ENCODE measurements around the gene PIAS2.
"Not testable (repeated sequence)": the region's sequence is repeated elsewhere in the genome, so short reads cannot be mapped to it uniquely, and the experiment has no call there.

PIAS2 gene

DNA sequence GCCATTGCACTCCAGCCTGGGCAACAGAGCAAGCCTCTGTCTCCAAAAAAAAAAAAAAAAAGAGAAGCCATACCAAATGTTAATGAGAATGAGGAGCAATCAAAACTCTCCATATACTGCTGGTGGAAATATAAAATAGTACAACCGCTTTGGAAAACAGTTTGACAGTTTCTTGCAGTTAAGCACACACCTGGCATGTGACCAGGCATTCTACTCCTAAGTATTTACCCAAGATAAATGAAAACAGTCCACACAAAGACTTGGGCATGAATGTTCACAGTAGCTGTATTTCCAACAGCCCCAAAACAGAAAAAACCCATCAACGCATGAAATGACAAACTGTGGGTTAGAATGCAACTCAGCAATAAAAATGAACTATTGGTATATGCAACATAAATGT lies 84.5 kb downstream of the PIAS2 start:
- no peak for DNase-seq (ENCODE audit: low spot score)

DNA sequence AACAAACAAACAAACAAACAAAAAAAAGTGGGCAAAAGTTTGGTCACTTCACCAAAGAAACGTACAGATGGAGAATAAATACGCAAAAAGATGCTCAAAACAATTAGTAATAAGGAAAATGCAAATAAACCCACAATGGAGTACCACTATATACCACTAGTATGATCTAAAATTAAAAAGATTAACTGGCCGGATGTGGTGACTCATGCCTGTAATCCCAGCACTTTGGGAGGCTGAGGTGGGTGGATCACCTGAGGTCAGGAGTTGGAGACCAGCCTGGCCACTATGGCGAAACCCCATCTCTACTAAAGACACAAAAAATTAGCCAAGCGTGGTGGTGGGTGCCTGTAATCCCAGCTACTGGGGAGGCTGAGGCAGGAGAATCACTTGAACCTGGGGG lies 84.9 kb downstream of the PIAS2 start:
- not testable (repeated sequence) for DNase-seq (ENCODE audit: low spot score)

DNA sequence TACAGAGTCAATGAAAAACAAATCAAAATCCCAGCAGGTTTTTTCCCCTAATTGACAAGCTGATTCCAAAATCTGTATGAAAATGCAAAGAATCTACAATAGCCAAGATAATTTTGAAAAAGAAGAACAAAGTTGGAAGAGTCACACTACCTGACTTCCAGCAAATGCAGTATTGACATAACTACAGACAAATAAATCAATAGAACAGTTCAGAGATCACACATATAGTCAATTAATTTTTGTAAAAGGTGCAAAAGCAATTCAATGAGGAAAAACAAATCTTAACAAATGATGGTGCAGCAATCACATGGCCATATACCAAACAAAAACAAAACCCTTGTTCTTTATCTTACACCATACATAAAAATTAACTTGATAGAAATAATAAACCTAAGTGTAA lies 85.9 kb downstream of the PIAS2 start:
- DNase-seq (ENCODE audit: low spot score), result no peak

DNA sequence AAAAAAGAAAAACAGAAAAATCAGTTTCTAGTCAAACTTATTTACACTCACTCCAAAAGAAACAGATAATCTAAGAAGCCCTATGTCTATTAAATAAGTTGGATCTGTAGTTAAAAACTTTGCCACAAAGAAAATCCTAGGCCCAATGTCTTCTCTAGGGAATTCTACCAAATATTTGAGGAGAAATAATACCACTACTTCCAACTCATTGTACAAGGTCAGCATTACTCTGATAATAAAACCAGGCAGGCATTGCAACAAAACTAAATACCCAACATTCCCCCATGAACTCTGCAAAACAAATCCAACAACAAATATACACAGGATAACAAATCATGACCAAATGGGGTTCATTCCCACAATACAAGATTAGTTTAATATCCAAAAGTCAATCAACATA lies 86.7 kb downstream of the PIAS2 start:
- DNase-seq (ENCODE audit: low spot score), result no peak

DNA sequence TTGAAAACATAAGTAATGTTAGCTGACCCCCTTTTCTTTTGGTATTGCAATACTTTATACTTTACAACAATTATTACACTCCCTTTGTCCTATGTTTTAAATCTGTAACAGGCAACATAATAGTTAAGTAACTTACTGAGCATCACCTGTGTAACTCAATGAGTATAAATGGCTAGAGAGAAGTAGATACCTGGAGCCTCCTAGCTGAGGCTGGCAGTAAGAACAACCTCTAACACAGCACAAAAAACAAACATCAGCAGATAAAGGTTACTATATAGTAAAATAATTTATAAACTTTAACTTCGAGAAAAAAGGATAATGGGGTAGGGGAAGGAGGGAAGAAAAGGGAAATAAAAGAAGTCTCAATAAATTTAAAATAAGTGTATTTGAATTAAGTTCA lies 87.4 kb downstream of the PIAS2 start:
- no peak for DNase-seq (ENCODE audit: low spot score)

DNA sequence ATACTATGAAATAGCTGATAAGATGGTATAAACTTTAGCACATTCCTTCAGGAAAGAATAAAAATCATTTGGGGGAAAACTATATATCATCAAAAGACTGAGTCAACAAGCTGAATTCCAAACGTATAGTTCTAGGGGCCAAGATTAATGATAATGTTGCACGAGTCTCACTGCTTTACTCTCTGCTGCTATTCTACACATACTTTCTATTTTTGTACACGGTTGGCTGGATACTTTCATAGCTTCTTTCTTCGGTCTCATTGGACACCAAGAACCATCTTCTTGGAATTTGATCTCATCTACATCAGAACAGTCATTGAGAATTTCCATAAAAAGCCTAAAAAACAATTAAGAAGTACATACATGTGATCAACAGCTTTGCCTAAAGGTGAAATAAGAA lies 87.8 kb downstream of the PIAS2 start:
- DNase-seq (ENCODE audit: low spot score), result no peak

DNA sequence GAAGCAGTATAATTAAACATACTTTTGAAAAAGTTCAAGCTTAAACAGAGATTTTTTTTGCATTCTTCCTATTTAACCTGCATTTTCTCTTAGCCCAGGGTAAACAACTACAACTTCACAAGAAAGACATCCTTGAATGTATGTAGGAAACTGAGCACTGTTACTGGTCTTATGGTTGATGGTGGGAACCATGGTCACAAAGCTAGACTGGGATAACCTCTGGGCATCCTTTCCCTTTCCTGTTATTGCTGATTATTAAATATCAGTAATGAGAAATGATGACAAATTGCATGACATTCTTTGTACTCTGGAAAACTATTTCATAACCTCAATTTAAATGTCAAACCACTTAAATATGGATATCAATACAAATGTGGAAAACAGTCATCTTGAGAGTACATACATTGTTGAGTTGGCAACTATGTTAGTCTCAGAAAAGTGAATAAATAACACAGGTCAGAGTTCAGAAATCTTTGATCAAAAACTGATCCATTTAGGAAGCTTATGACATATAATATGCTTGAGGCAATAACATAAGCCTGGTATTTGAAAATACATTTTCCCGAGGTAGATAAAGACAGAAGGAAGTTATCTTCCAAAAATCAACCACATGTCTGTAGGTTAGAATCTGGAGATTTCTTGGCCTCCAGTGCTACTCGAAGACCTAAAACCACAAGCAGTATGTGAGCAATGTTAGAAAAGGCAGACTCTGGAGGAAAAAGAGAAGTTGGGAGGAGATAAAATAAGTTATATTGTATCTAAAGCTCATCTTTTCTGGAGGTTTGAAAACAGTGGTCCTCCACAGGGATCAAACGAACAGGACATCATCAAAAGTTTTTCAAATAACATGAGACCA lies 95.2 kb downstream of the PIAS2 start:
- DNase-seq (ENCODE audit: low spot score), result no peak

DNA sequence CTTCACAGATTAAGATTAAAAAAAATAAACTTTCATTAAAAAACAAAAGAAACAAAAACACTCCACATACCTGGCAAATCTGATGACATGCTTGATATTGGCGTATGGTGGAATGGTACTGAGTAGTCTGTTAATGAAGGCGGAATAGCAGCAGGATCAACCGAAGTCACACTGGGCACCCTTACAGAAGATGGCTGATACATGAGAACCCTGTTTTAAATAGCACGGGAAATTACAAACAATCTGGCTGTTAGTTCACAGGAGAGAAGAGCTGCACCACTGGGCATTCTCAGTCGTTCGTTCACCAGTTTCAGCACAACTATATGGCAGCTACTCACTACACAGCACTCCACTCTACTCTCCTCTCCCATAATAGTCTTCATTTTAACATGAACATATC lies 96.4 kb downstream of the PIAS2 start:
- no peak for DNase-seq (ENCODE audit: low spot score)

DNA sequence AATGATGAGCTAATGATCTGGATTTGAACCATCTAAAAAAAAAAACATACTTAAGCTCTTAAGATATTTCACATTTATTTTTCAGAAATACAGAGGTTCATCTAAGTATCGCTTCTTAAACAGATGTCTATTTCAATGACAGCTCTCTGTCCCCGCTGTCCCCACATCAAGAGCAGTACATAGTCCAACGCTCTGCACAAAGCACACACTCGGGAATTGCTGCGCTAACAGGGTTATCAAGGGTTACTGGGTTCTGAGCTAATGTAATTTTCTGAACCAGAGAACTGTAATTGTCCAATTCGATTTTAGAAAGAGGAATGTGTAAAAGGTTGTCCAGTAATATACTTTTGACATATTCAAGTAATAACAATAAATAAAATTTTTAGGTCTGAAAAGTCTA lies 101.6 kb downstream of the PIAS2 start:
- DNase-seq (ENCODE audit: low spot score), result no peak

DNA sequence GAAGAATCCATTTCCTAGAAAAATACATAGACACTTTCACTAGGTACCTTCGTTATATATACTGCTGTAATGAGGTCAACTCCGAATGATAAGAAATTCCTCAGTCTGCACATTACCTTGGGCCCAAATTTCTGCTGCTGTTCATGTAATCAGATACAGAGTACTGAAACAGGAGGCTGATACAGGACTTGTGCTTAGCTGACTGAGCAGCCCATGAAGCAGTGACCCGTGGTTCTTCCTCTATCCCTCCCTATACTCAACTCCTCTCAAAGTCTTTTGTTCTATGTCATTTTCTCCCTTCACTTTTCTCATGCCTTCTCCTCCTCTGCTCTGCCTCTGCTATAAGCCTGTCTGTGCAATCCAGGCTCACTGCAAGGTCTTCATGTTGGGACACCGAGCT lies 102.9 kb downstream of the PIAS2 start:
- no peak for DNase-seq (ENCODE audit: low spot score)

DNA sequence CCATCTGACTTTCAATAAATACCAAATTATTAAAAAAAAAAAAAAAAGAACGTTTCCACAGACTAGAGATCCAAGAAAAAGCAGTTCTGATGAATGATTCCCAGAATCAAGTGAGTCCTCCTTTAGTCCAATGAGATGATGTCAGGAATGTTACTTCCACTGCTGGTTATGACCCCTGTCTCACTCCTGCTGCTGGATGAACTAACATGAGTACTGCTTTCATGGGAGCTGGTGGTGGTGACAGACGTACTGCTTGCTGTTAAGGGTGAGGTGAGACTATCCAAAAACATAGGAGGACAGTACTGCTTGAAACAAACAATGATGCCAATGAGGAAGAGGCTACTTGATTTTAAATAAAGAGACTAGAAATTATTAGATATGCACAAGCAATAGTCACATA lies 105.0 kb downstream of the PIAS2 start:
- DNase-seq (ENCODE audit: low spot score), result no peak

DNA sequence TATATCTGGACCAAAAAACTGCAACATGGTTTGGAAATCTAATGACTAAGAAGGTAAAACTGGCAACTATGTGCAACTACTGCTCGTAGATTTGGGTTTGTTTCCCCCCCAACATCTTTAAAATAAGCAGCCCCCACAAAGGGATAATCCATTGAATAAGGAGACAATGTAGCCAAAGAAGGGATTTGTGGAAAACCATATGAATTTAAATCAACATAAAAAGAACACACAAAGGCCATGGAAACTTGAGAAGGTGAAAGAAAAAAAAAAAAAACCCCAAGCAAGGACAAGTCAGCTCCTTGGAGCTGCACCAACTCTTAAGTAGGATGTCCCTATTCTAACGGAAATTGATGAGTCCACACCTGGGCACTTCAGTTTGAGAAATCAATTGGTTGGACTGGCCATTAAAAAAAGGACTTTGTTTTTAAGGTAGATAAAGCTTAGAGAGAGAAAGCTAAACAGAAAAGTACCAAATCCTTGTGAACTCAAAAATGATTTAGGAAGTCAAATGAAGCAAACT lies 106.8 kb downstream of the PIAS2 start:
- DNase-seq (ENCODE audit: low spot score), result no peak

DNA sequence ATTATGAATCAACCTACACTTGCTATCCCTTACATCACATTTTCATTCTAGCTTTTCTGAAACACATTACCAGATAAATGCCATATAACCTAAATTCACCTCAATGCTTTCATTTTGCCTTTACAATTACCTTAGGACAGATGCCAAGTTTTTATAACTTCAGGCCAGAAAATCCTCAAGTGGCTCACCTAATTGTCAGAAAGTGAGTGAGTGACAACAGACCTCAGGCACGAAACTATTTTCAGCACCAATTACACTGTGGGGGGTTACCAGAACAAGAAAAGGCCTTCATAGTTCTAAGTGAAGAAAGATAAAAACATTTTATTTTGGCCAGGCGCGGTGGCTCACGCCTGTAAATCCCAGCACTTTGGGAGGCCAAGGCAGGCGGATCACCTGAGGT lies 108.2 kb downstream of the PIAS2 start:
- DNase-seq (ENCODE audit: low spot score), result no peak

DNA sequence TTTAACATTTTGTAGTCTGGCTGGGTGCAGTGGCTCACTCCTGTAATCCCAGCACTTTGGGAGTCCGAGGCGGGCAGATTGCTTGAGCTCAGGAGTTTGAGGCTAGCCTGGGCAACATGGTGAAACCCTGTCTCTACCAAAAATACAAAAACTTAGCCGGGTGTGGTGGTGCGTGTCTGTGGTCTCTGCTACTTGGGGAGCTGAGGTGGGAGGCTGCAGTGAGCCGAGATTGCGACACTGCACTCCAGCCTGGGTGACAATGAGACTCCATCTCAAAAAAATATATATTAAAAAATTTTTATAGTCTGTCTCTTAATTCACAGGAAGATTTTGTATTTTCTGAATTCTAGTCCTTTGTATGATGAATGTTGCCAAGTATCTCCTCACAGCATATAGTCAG lies 121.4 kb downstream of the PIAS2 start:
- not testable (repeated sequence) for DNase-seq (ENCODE audit: low spot score)

DNA sequence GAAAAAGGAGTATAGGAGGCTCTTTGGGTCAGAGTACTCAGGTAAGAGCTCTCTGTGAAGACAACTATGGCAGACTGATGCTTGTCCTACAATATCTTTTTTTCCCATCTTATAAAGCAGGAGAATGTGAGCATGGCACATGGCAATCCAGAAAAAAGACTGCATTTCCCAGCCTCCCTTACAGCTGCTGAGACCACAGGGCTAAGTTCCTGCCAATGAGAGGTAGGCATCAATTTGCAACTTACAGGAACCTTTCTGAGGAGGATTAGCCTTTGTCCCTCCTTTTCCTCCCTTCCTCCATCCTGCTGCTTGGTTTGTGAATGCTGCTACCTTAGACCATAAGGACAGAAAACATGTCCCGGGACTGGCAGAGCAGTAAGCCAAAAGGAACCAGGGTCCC lies 122.7 kb downstream of the PIAS2 start:
- no peak for DNase-seq (ENCODE audit: low spot score)

DNA sequence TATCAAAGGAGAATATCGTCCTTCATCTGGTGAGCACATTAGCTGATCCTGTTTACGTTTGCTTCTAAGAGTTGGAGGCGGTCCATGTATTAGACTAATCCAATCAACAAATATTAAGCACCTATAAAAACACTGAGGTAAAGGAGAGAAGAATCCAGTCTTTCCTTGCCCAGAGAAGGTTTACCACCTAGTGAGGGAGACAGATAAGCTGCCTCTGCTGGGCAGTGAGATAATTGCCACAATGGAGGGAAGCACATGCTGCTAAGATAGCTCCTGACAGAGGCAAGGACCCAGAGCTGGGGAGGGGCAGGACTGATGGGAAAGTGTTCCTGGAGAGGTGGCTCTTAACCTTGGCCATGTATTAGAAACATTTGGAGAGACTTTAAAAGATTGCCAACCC lies 123.7 kb downstream of the PIAS2 start:
- no peak for DNase-seq (ENCODE audit: low spot score)

DNA sequence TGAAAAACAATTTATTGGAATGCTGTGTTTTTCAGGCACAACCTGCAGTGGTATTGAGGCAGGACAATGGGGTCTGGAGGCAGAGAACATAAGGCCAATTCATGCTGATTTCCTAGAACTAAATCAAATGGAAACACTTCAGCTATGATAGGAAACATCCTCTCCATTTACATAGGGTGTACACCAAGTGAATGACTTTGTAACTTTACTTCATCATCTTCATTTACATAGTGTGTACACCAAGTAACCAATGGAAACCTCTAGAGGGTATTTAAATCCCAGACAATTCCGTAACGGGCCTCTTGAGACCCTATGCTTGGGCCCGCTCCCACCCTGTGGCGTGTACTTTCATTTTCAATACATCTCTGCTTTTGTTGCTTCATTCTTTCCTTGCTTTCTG lies 128.2 kb downstream of the PIAS2 start:
- DNase-seq (ENCODE audit: low spot score), result no peak

DNA sequence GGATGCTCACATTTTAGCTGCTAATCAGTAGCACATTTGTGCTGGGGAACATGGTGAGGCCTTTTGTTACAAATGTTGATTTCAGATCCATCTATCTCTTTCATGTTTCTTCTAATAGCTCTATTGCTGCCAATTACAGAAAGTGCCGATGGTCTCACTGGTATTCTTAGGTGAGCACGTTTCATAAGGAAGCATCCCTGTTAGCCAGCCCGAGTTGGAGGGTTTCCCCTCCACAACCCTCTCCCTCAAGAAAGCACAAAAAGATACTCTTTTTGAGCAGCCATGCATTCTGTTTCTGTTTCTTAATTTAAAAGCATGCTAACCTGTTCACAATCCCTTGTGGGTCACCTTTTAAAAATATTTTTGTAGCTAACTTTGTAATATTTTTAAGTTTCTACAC lies 129.6 kb downstream of the PIAS2 start:
- no peak for DNase-seq (ENCODE audit: low spot score)

DNA sequence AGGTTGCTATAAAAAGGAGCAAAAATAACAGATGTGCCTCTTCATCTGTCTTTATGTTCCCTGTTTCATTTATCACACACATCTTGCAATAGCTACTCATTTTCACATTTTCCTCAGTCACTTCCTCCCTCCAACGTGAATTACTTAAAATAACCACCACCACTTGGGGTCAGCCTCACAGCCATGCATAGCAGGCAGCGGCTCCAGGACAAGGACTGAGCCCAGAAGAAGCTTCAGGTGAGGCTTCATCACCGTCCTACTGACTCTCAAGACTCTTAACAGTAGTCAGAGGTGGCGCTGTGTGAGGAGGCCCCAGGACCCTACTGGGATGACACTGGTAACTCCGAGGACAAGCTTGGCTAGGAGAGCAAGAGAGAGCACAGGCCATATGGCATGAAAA lies 144.9 kb downstream of the PIAS2 start:
- no peak for DNase-seq (ENCODE audit: low spot score)

DNA sequence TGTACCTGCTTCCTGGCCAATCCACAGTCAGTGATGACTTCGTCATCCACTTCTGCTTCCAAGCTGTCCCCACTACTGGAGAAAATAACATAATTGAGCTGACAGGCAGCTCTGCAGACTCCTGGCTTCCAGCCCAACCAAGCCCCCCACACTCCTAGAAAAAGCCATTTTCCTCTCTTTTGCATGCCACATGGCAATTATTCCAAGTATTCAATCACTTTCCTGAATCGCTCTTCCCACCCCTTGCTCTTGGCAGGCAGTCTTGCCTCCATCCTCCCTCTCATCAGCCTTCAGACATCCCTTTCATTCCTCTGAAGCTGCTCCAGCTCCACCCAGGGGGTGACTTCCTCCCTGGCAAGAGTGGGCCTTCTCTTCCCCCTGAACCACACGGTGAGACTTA lies 146.2 kb downstream of the PIAS2 start:
- DNase-seq (ENCODE audit: low spot score), result no peak

DNA sequence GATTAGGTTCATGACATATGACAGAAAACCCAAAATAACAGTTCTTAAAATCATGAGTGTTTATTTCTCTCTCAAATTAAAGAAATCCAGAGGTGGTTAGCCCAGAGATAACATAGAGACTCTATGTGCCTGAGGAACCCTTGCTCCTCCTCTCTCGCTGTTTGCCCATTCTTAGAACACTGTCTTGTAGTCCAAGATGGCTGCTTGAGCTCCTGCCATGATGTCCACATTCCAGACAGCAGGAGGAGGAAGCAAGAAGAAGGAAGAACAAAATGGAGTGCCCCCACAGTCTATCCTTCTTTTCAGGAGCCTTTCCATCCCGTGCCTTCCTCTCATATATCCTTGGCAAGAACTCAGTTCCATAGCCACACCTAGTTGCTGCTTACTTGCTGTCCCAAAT lies 146.6 kb downstream of the PIAS2 start:
- DNase-seq (ENCODE audit: low spot score), result no peak

DNA sequence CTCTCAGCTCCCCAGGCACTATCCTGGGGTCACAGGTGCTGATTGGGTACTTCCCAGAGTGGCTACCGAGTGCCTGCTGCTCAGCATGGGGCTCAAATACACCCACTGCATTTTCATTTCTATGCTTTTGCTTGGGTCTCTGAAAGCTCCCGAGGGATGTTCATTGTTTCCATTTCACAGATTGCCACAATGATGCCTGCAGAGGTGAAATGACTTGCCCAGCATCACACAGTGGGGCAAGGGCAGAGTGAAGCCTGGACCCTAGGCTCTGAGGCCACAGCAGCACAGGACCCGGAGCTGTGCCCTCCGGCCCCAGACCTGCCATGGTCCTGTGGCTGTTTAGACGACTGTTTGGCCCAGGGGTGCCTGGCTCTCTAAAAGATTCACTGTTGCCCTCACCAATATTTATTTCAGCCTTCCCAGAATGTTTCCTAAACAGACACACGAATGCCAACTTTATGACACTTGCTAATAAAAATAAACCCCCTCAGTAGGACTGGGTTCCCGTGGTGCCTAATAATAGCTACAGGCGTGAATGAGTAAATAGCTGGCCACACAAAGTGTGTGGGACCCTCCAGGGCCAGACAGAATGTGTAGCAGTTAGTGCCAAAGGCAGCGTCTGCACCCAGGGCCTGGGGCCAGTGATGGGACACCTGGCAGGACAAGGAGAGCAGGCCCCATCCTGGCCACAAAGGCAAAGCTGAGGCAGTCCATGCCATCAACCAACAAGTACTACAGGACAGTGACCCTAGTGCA lies 149.0 kb downstream of the PIAS2 start:
- no peak for DNase-seq (ENCODE audit: low spot score)

DNA sequence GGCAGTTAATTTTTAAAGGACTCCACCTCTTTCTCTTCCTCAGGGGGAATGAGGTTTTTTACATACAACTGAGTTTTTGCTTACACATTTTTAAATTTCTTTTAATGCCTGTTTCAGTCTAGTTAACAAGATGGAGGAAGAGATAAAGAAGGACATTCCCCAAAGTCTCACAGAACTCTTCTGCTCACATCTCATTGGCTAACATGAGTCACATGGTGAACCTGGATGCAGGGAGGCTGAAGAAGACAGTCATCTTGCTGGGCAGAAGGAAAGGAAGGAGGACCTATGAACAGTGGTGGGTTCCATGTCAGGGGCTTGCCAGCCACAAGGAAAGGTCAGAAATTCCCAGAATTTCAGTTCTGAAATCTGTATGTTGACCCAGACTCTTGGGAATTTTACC lies 150.1 kb downstream of the PIAS2 start:
- DNase-seq (ENCODE audit: low spot score), result no peak

Data from kidney tubule cell (primary cell).